Mesendoderm (in vitro differentiated cells): Measurements from ENCODE around the gene TMEM218.

Source experiments
- DNase-seq: peaks from one replicate; pipeline ENCODE4 v3.0.0; 2013
- H2AK5ac ChIP-seq: 2 replicates; pipeline ENCODE4 v1.6.1; 2013; ENCODE audit warnings: low read length, inconsistent platforms
- H2BK120ac ChIP-seq: 2 replicates; pipeline ENCODE4 v1.6.1; 2013; ENCODE audit warnings: low read depth, mild to moderate bottlenecking, low read length, moderate library complexity, mixed read lengths
- H2BK15ac ChIP-seq: replicated peaks from 2 replicates; pipeline ENCODE4 v1.6.1; 2013; ENCODE audit warnings: low read depth, mild to moderate bottlenecking, moderate library complexity
- H2BK5ac ChIP-seq: 2 replicates; pipeline ENCODE4 v1.6.1; 2013; ENCODE audit warnings: low read length, inconsistent platforms
- H3K18ac ChIP-seq: 2 replicates; pipeline ENCODE4 v1.6.1; 2013; ENCODE audit warnings: mild to moderate bottlenecking, low read length, mixed read lengths
- H3K23ac ChIP-seq: one replicate; pipeline ENCODE4 v1.6.1; 2013; ENCODE audit warnings: low read length
- H3K27ac ChIP-seq: 2 replicates; pipeline ENCODE4 v1.5.1; 2013; ENCODE audit warnings: low read depth, mild to moderate bottlenecking, inconsistent platforms, low read length, moderate library complexity
- H3K27me3 ChIP-seq: 2 replicates; pipeline ENCODE4 v1.6.1; 2013; ENCODE audit warnings: low read length, control low read depth, mild to moderate bottlenecking, inconsistent platforms; ENCODE audit not compliant: insufficient read depth, poor library complexity
- H3K36me3 ChIP-seq: 2 replicates; pipeline ENCODE4 v1.6.1; 2013; ENCODE audit warnings: low read length, inconsistent platforms; ENCODE audit not compliant: control insufficient read depth, insufficient read depth
- H3K4ac ChIP-seq: one replicate; pipeline ENCODE4 v1.6.1; 2013; ENCODE audit warnings: low read depth, mild to moderate bottlenecking, low read length, moderate library complexity
- H3K4me1 ChIP-seq: 2 replicates; pipeline ENCODE4 v1.6.1; 2013; ENCODE audit warnings: low read depth, low read length, inconsistent platforms; ENCODE audit not compliant: control insufficient read depth
- H3K4me2 ChIP-seq: 2 replicates; pipeline ENCODE4 v1.6.1; 2013; ENCODE audit warnings: low read length
- H3K4me3 ChIP-seq: 2 replicates; pipeline ENCODE4 v1.5.1; 2013; ENCODE audit warnings: mild to moderate bottlenecking, low read length
- H3K56ac ChIP-seq: one replicate; pipeline ENCODE4 v1.6.1; 2013; ENCODE audit warnings: low read length
- H3K79me1 ChIP-seq: 2 replicates; pipeline ENCODE4 v1.6.1; 2013; ENCODE audit warnings: low read length, inconsistent platforms
- H3K79me2 ChIP-seq: 2 replicates; pipeline ENCODE4 v1.6.1; 2013; ENCODE audit warnings: mild to moderate bottlenecking, low read length; ENCODE audit not compliant: control insufficient read depth, insufficient read depth
- H3K9ac ChIP-seq: 2 replicates; pipeline ENCODE4 v1.6.1; 2013; ENCODE audit warnings: low read length, inconsistent platforms
- H4K5ac ChIP-seq: one replicate; pipeline ENCODE4 v1.6.1; 2013; ENCODE audit warnings: low read length
- H4K8ac ChIP-seq: one replicate; pipeline ENCODE4 v1.6.1; 2013; ENCODE audit warnings: low read depth, mild to moderate bottlenecking, control low read depth, low read length, moderate library complexity
- WGBS: extraction: QIAGEN DNeasy Blood & Tissue Kit; methylation state at CpG from one replicate; pipeline ENCODE4 v1.1.7; 2013; ENCODE audit warnings: low lambda C conversion rate, missing lambda C conversion rate; ENCODE audit not compliant: insufficient coverage; ENCODE audit errors: extremely low coverage; 5-methylcytosine and 5-hydroxymethylcytosine counted together

TMEM218 gene

GRCh38 chr11:125136001-125136400 lies 24.6 kb upstream of the TMEM218 start:
- H3K36me3 ChIP-seq: no peaks in the 10 kb centered on the region
- H2BK15ac ChIP-seq: no peak overlapping the region
- no peak overlapping the region for H3K56ac ChIP-seq
- H4K8ac ChIP-seq: no peak overlapping the region
- H4K5ac ChIP-seq: no peak overlapping the region
- H3K23ac ChIP-seq: no peak overlapping the region
- H3K79me1 ChIP-seq: no peaks in the 10 kb centered on the region
- H3K27ac ChIP-seq: no peak overlapping the region
- no peak overlapping the region for H2BK120ac ChIP-seq
- peaks cover 11% of the 10 kb centered on the region for H3K4me1 ChIP-seq
- no peaks in the 10 kb centered on the region for H3K27me3 ChIP-seq
- H3K79me2 ChIP-seq: no peaks in the 10 kb centered on the region
- no peak overlapping the region for H2BK5ac ChIP-seq
- H2AK5ac ChIP-seq: no peak overlapping the region
- H3K18ac ChIP-seq: no peak overlapping the region
- H3K9ac ChIP-seq: no peak overlapping the region
- H3K4ac ChIP-seq: no peak overlapping the region
- H3K4me2 ChIP-seq: no peak overlapping the region
- DNase-seq: no peak
- H3K4me3 ChIP-seq: no peak overlapping the region

GRCh38 chr11:125132596-125132995 lies 21.2 kb upstream of the TMEM218 start:
- Histone ChIP-seq H3K4me2 (no peak overlapping the region), H3K4me3 (no peak overlapping the region), H2BK120ac (no peak overlapping the region), H2AK5ac (no peak overlapping the region), H4K8ac (no peak overlapping the region), H3K36me3 (no peaks in the 10 kb centered on the region), H3K79me2 (no peaks in the 10 kb centered on the region), H3K9ac (no peak overlapping the region), H3K27me3 (no peaks in the 10 kb centered on the region), H3K23ac (no peak overlapping the region), H3K27ac (no peak overlapping the region), H2BK5ac (no peak overlapping the region), H3K79me1 (no peaks in the 10 kb centered on the region), H3K4me1 (no peaks in the 10 kb centered on the region), H4K5ac (no peak overlapping the region), H3K18ac (no peak overlapping the region), H2BK15ac (no peak overlapping the region), H3K4ac (no peak overlapping the region), H3K56ac (no peak overlapping the region)
- no CpG with 5 or more reads among the region's 7 CpGs for WGBS
- no peak for DNase-seq

- no peaks in the 10 kb centered on the region for H3K79me2 ChIP-seq
Measured at GRCh38 chr11:125132071-125132470, 20.6 kb upstream of the TMEM218 start.

GRCh38 chr11:125129316-125129993 lies 18.0 kb upstream of the TMEM218 start:
- Histone ChIP-seq H3K56ac (no peak overlapping the region), H3K23ac (no peak overlapping the region), H2BK15ac (no peak overlapping the region), H3K79me2 (no peaks in the 10 kb centered on the region), H3K27ac (no peak overlapping the region), H3K79me1 (no peaks in the 10 kb centered on the region), H3K4me1 (no peaks in the 10 kb centered on the region), H3K4ac (no peak overlapping the region), H3K36me3 (no peaks in the 10 kb centered on the region), H2AK5ac (no peak overlapping the region), H4K8ac (no peak overlapping the region), H2BK120ac (no peak overlapping the region), H3K27me3 (no peaks in the 10 kb centered on the region), H2BK5ac (no peak overlapping the region), H3K4me2 (no peak overlapping the region), H3K18ac (no peak overlapping the region), H4K5ac (no peak overlapping the region), H3K9ac (no peak overlapping the region), H3K4me3 (no peak overlapping the region)
- WGBS: no CpG with 5 or more reads among the region's 22 CpGs
- DNase-seq: no peak

More at GRCh38 chr11:125132071-125132470, 20.6 kb upstream of the TMEM218 start:
- Histone ChIP-seq H3K18ac (no peak overlapping the region), H3K4me2 (no peak overlapping the region), H4K5ac (no peak overlapping the region), H3K23ac (no peak overlapping the region), H3K36me3 (no peaks in the 10 kb centered on the region), H3K79me1 (no peaks in the 10 kb centered on the region), H3K4ac (no peak overlapping the region), H2BK15ac (no peak overlapping the region), H3K27ac (no peak overlapping the region), H3K4me1 (no peaks in the 10 kb centered on the region), H2BK120ac (no peak overlapping the region), H3K4me3 (no peak overlapping the region), H3K56ac (no peak overlapping the region), H4K8ac (no peak overlapping the region), H3K27me3 (no peaks in the 10 kb centered on the region), H3K9ac (no peak overlapping the region), H2BK5ac (no peak overlapping the region), H2AK5ac (no peak overlapping the region)
- no peak for DNase-seq
- no CpG with 5 or more reads among the region's 1 CpG for WGBS

- Histone ChIP-seq H3K4ac (no peak overlapping the region), H3K18ac (no peak overlapping the region), H3K4me1 (no peaks in the 10 kb centered on the region), H4K8ac (no peak overlapping the region), H2BK120ac (no peak overlapping the region), H2BK5ac (no peak overlapping the region), H3K79me2 (no peaks in the 10 kb centered on the region), H2BK15ac (no peak overlapping the region), H3K56ac (no peak overlapping the region), H3K4me2 (no peak overlapping the region), H3K27me3 (no peaks in the 10 kb centered on the region), H2AK5ac (no peak overlapping the region), H3K36me3 (no peaks in the 10 kb centered on the region), H3K4me3 (no peak overlapping the region), H4K5ac (no peak overlapping the region), H3K23ac (no peak overlapping the region), H3K79me1 (no peaks in the 10 kb centered on the region), H3K27ac (no peak overlapping the region), H3K9ac (no peak overlapping the region)
- WGBS: no CpG with 5 or more reads among the region's 4 CpGs
- DNase-seq: no peak
Measured at GRCh38 chr11:125128450-125128849, 17.0 kb upstream of the TMEM218 start.

GRCh38 chr11:125124618-125124992 lies 13.2 kb upstream of the TMEM218 start:
- Histone ChIP-seq H3K9ac (no peak overlapping the region), H3K4ac (no peak overlapping the region), H3K79me1 (no peaks in the 10 kb centered on the region), H3K23ac (no peak overlapping the region), H3K36me3 (no peaks in the 10 kb centered on the region), H3K56ac (no peak overlapping the region), H2BK15ac (no peak overlapping the region), H3K4me3 (no peak overlapping the region), H2BK120ac (no peak overlapping the region), H2AK5ac (no peak overlapping the region), H3K79me2 (no peaks in the 10 kb centered on the region), H4K5ac (no peak overlapping the region), H3K18ac (no peak overlapping the region), H3K27ac (no peak overlapping the region), H3K4me2 (no peak overlapping the region), H4K8ac (no peak overlapping the region), H3K4me1 (no peaks in the 10 kb centered on the region), H3K27me3 (no peaks in the 10 kb centered on the region), H2BK5ac (no peak overlapping the region)
- DNase-seq: no peak
- WGBS: no CpG with 5 or more reads among the region's 4 CpGs
